GM12878 (cell line): ENCODE data around the gene ARL5C. TPM values are rescaled to one million over a fixed set of nuclear protein-coding genes. Genes with fewer than 3 reads are reported as not detected.

ENCODE experiments used
- ATAC-seq: fragments of 200-7000 bp; cut with Tn5 transposase; 3 replicates; pipeline ENCODE4 v1.9.1; 2020; ENCODE audit warnings: mild to moderate bottlenecking, moderate library complexity
- BruUV-seq: library from RNA; stranded (reverse); fragments of 400-500 nt; replicated peaks from 2 replicates; lab custom pipeline; 2021; lab: Mats Ljungman, UMichigan
- CTCF ChIA-PET: fragments of 300-600 bp; sonication (Branson Sonifier 250); formaldehyde crosslinking; extraction: SDS; loops from one replicate; lab custom pipeline; 2021; ENCODE audit warnings: inconsistent platforms; lab: Yijun Ruan, JAX
- POLR2A ChIA-PET: fragments of 350-600 bp; formaldehyde crosslinking; extraction: SDS; loops from one replicate; lab custom pipeline; 2021; ENCODE audit warnings: inconsistent platforms; lab: Charles Lee
- RAD21 ChIA-PET: fragments of 300-600 bp; sonication (Branson Sonifier 250); formaldehyde crosslinking; loops from one replicate; lab custom pipeline; 2023; ENCODE audit warnings: antibody characterized with exemption; ENCODE audit not compliant: unreplicated experiment; lab: Charles Lee
- SMC1A ChIA-PET: fragments of 300-600 bp; sonication (Branson Sonifier 250); formaldehyde crosslinking; loops from one replicate; lab custom pipeline; 2023; ENCODE audit not compliant: unreplicated experiment, uncharacterized antibody; lab: Charles Lee
- DNase-seq: peaks from one replicate; pipeline ENCODE4 v3.0.0-alpha.2; 2011; ENCODE audit warnings: low read depth, low spot score
- FAIRE-seq: peaks from 3 replicates; lab custom pipeline; 2011; peaks lifted over from hg19 to GRCh38; lab: Jason Lieb, UNC
- H2AFZ ChIP-seq: 2 replicates; pipeline ENCODE4 v1.6.0; 2011; ENCODE audit warnings: low read depth, low read length, control low read depth; ENCODE audit not compliant: control insufficient read depth
- H3K27ac ChIP-seq: 2 replicates; pipeline ENCODE4 v1.5.1; 2011; ENCODE audit warnings: control low read depth; ENCODE audit not compliant: control insufficient read depth, insufficient read depth
- H3K27me3 ChIP-seq, 2 experiments: replicated peaks in 1 of 2; 2 replicates each; pipeline versions ENCODE4 v1.6.0 to v1.6.1; 2011; ENCODE audit warnings: low read length in 1 of 2; ENCODE audit not compliant: control insufficient read depth in 2 of 2, insufficient read depth in 2 of 2
- H3K36me3 ChIP-seq, 2 experiments: 2 replicates each; pipeline ENCODE4 v1.5.1; 2011; ENCODE audit warnings: low read length in 1 of 2; ENCODE audit not compliant: control insufficient read depth in 2 of 2, insufficient read depth in 2 of 2
- H3K4me1 ChIP-seq: 2 replicates; pipeline ENCODE4 v1.6.1; 2011; ENCODE audit warnings: mild to moderate bottlenecking, low read length, moderate library complexity, mixed read lengths; ENCODE audit not compliant: control insufficient read depth, insufficient read depth
- H3K4me2 ChIP-seq: 2 replicates; pipeline ENCODE4 v1.6.0; 2011; ENCODE audit warnings: control low read depth; ENCODE audit not compliant: control insufficient read depth, insufficient read depth
- H3K4me3 ChIP-seq: fragments of 200-600 bp; sonication (generic); 2 replicates; pipeline ENCODE4 v1.5.1; 2016
- H3K79me2 ChIP-seq: 2 replicates; pipeline ENCODE4 v1.6.0; 2011; ENCODE audit warnings: low read length; ENCODE audit not compliant: control insufficient read depth, insufficient read depth
- H3K9ac ChIP-seq: 2 replicates; pipeline ENCODE4 v1.8.0; 2011; ENCODE audit warnings: low read length, control low read depth, mixed read lengths; ENCODE audit not compliant: control insufficient read depth, insufficient read depth
- H3K9me3 ChIP-seq: replicated peaks from 3 replicates; pipeline ENCODE4 v1.5.1; 2011; ENCODE audit warnings: mild to moderate bottlenecking, low read length; ENCODE audit not compliant: control insufficient read depth, insufficient read depth
- H4K20me1 ChIP-seq: 2 replicates; pipeline ENCODE4 v1.6.0; 2011; ENCODE audit not compliant: control insufficient read depth, insufficient read depth
- BACH1 ChIP-seq: fragments of 450-650 bp; IDR thresholded peaks from 2 replicates; pipeline ENCODE4 v1.6.1; 2017; ENCODE audit warnings: mild to moderate bottlenecking, borderline replicate concordance
- MEF2A ChIP-seq: IDR thresholded peaks from 2 replicates; pipeline ENCODE4 v1.6.1; 2011; ENCODE audit warnings: low read depth, mild to moderate bottlenecking, low read length, moderate library complexity; ENCODE audit not compliant: insufficient read depth
- RAD21 ChIP-seq: IDR thresholded peaks from 2 replicates; pipeline ENCODE4 v1.6.1; 2011; ENCODE audit warnings: mild to moderate bottlenecking, low read depth, low read length, moderate library complexity; ENCODE audit not compliant: insufficient read depth
- ZNF24 ChIP-seq: fragments of 450-650 bp; IDR thresholded peaks from 2 replicates; pipeline ENCODE4 v1.6.1; 2017; ENCODE audit warnings: antibody characterized with exemption, mild to moderate bottlenecking
- WGBS: methylation state at CpG from one replicate; pipeline ENCODE4 v1.1.6; 2016; ENCODE audit warnings: low lambda C conversion rate; ENCODE audit not compliant: insufficient replicate concordance, insufficient coverage; ENCODE audit errors: missing lambda C conversion rate; 5-methylcytosine and 5-hydroxymethylcytosine counted together
- in situ Hi-C: fragments of 300-500 bp; cut with MboI; formaldehyde crosslinking; loops from 9 replicates; pipeline ENCODE4 v1.14.3; 2018; ENCODE audit warnings: mixed read lengths
- intact Hi-C: fragments of 100-400 bp; cut with micrococcal nuclease; formaldehyde crosslinking; loops from one replicate; pipeline ENCODE4 v1.14.2; 2022; ENCODE audit not compliant: unreplicated experiment
- polyA plus RNA-seq, 11 experiments: library from polyadenylated mRNA; depleted of rRNA in 4 of 11; unstranded in 6 of 11; stranded (reverse) in 5 of 11; fragments of >200 nt; fragmentation: Nextera tagmentation in 4 of 11; fragmentation: Illumina TruSeq in 1 of 11; extraction: Ambion mirVana in 4 of 11; extraction: Trizol in 1 of 11; gene quantifications; 1 replicate in 1 of 11; 2 replicates in 10 of 11; pipeline versions ENCODE4 v1.2.1 to v1.2.3, GENCODE V29; 2011 to 2016; ENCODE audit warnings: inconsistent platforms in 2 of 11, missing spikeins in 2 of 11, low read depth in 1 of 11
- total RNA-seq, 4 experiments: library from RNA; depleted of rRNA in 3 of 4; stranded (reverse); fragments of >200 nt in 3 of 4; fragmentation: Illumina TruSeq in 1 of 4; extraction: Trizol in 1 of 4; gene quantifications; 2 replicates each; pipeline versions ENCODE4 v1.2.1 to v1.2.3, GENCODE V29; 2013 to 2021
- TF ChIP-seq, protein P1 (sequence below): fragments of 450-650 bp; formaldehyde crosslinking; IDR thresholded peaks from 2 replicates; pipeline ENCODE4 v1.4.0; 2022; ENCODE audit warnings: mild to moderate bottlenecking, moderate library complexity
- TF ChIP-seq, protein P2 (sequence below): fragments of 150-350 bp; IDR thresholded peaks from 2 replicates; pipeline ENCODE4 v1.6.1; 2016; ENCODE audit warnings: low read depth, low read length
- TF ChIP-seq, protein P3 (sequence below): fragments of 450-650 bp; conservative IDR thresholded peaks from 2 replicates; pipeline ENCODE4 v1.6.1; 2017; ENCODE audit warnings: mild to moderate bottlenecking, moderate library complexity

Gene ARL5C
- total and polyA plus RNA-seq, 10 of the 15 experiments (the other 5 are each of a cell fraction or from before 2014, with no cell fraction given), result not detected

DNA sequence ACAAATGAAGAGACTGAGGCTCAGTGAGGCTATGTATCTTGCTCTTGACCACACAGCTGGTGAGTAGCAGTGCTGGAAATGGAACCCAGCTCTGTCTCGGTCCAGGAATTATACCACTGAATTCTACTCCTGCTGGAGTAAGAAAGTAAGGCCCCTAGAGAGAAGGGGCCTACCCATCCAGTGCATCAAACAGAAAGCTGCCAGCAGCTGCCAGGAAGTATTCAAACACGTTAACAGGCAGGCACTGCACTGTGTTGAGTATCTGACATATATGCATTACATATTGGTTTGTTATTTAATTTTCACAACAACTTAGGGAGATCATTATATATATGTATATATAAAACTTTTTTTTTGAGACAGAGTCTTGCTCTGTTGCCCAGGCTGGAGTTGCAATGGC lies 4.0 kb downstream of the ARL5C start (continued):
- TF ChIP-seq, protein P1, sequence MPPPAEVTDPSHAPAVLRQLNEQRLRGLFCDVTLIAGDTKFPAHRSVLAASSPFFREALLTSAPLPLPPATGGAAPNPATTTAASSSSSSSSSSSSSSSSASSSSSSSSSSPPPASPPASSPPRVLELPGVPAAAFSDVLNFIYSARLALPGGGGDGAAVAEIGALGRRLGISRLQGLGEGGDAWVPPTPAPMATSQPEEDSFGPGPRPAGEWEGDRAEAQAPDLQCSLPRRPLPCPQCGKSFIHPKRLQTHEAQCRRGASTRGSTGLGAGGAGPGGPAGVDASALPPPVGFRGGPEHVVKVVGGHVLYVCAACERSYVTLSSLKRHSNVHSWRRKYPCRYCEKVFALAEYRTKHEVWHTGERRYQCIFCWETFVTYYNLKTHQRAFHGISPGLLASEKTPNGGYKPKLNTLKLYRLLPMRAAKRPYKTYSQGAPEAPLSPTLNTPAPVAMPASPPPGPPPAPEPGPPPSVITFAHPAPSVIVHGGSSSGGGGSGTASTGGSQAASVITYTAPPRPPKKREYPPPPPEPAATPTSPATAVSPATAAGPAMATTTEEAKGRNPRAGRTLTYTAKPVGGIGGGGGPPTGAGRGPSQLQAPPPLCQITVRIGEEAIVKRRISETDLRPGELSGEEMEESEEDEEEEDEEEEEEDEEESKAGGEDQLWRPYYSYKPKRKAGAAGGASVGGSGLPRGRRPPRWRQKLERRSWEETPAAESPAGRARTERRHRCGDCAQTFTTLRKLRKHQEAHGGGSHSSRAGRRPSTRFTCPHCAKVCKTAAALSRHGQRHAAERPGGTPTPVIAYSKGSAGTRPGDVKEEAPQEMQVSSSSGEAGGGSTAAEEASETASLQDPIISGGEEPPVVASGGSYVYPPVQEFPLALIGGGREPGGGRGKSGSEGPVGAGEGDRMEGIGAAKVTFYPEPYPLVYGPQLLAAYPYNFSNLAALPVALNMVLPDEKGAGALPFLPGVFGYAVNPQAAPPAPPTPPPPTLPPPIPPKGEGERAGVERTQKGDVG (CRISPR knock-in tag), result no peak

DNA sequence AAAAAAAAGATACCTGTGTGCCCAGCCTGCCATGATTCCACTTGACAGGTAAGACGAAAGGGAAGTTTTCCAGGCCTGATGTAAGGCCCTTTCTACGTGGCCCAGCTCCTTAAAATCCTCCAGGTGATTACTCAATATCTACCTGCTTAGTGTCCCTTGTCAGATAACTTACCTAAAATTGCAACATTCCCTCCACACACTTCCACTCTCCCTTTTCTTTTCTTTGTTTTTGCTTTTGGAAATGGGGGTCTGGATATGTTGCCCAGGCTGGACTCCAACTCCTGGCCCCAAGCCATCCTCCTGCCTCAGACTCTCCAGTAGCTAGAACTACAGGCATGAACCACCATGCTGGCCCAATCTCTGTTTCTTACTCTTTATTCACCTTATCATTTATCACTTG lies 7.3 kb downstream of the ARL5C start:
- CTCF ChIA-PET, result interaction anchor here (0.7 to 1.4 kb wide), 3 partner anchors 16 to 325 kb away, joined by 3 read pairs; no protein-coding TSS in a partner anchor
- no peak for ATAC-seq
- TF ChIP-seq, protein P2, sequence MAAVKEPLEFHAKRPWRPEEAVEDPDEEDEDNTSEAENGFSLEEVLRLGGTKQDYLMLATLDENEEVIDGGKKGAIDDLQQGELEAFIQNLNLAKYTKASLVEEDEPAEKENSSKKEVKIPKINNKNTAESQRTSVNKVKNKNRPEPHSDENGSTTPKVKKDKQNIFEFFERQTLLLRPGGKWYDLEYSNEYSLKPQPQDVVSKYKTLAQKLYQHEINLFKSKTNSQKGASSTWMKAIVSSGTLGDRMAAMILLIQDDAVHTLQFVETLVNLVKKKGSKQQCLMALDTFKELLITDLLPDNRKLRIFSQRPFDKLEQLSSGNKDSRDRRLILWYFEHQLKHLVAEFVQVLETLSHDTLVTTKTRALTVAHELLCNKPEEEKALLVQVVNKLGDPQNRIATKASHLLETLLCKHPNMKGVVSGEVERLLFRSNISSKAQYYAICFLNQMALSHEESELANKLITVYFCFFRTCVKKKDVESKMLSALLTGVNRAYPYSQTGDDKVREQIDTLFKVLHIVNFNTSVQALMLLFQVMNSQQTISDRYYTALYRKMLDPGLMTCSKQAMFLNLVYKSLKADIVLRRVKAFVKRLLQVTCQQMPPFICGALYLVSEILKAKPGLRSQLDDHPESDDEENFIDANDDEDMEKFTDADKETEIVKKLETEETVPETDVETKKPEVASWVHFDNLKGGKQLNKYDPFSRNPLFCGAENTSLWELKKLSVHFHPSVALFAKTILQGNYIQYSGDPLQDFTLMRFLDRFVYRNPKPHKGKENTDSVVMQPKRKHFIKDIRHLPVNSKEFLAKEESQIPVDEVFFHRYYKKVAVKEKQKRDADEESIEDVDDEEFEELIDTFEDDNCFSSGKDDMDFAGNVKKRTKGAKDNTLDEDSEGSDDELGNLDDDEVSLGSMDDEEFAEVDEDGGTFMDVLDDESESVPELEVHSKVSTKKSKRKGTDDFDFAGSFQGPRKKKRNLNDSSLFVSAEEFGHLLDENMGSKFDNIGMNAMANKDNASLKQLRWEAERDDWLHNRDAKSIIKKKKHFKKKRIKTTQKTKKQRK, result no peak
- TF ChIP-seq ZNF24 (no peak), RAD21 (no peak), BACH1 (no peak), MEF2A (no peak)
- TF ChIP-seq, protein P3, sequence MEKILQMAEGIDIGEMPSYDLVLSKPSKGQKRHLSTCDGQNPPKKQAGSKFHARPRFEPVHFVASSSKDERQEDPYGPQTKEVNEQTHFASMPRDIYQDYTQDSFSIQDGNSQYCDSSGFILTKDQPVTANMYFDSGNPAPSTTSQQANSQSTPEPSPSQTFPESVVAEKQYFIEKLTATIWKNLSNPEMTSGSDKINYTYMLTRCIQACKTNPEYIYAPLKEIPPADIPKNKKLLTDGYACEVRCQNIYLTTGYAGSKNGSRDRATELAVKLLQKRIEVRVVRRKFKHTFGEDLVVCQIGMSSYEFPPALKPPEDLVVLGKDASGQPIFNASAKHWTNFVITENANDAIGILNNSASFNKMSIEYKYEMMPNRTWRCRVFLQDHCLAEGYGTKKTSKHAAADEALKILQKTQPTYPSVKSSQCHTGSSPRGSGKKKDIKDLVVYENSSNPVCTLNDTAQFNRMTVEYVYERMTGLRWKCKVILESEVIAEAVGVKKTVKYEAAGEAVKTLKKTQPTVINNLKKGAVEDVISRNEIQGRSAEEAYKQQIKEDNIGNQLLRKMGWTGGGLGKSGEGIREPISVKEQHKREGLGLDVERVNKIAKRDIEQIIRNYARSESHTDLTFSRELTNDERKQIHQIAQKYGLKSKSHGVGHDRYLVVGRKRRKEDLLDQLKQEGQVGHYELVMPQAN, result no peak

More for the DNA sequence above, 7.3 kb downstream of the ARL5C start:
- H4K20me1 ChIP-seq, result no peaks in the 10 kb centered on the region
- FAIRE-seq, result no peak
- WGBS, result 31% methylated on average over 2 of the region's 2 CpGs
- no peak overlapping the region for H3K4me2 ChIP-seq
- BruUV-seq, result no TSS peak
- no peaks in the 10 kb centered on the region for H3K36me3 ChIP-seq
- H3K4me3 ChIP-seq, result no peak overlapping the region
- RAD21 ChIA-PET, result interaction anchor here (0.7 kb wide), 1 partner anchor 308 kb away, joined by 3 read pairs; no protein-coding TSS in a partner anchor
- no peaks in the 10 kb centered on the region for H3K27me3 ChIP-seq
- H3K9me3 ChIP-seq, result no peaks in the 10 kb centered on the region
- H3K79me2 ChIP-seq, result no peaks in the 10 kb centered on the region
- no peak overlapping the region for H3K9ac ChIP-seq
- POLR2A ChIA-PET, result no interaction called here
- intact Hi-C loops (no loop called here), in situ Hi-C loops (loop anchor here (10.0 kb wide), 1 partner anchor 404 kb away; the partner anchor contains the start of gene PSMB3)
- H3K27ac ChIP-seq, result no peak overlapping the region
- no peaks in the 10 kb centered on the region; the same call in 1 of the 2 replicates for H3K4me1 ChIP-seq
- H2AFZ ChIP-seq, result no peak overlapping the region
- no peak for DNase-seq
- SMC1A ChIA-PET, result interaction anchor here (0.9 to 1.8 kb wide), 3 partner anchors 8 to 176 kb away, joined by 3 to 5 read pairs (median 3); no protein-coding TSS in a partner anchor
